Nephron (organoid): ENCODE measurements around the gene DOCK10.
A peak's percentile ranks its signal among the peaks of the same experiment; 100 is the strongest.

ENCODE experiments used
- H3K27ac Mint-ChIP-seq, 3 experiments: 2 replicates each; pipeline ENCODE4 v1.8.0; 2020; ENCODE audit warnings: mixed read lengths in 3 of 3, mild to moderate bottlenecking in 2 of 3, moderate library complexity in 1 of 3
- H3K27me3 Mint-ChIP-seq: 2 replicates; pipeline ENCODE4 v1.8.0; 2021; ENCODE audit warnings: low read depth, mild to moderate bottlenecking, moderate library complexity, mixed read lengths
- H3K36me3 Mint-ChIP-seq: 2 replicates; pipeline ENCODE4 v1.8.0; 2020; ENCODE audit warnings: low read depth, mixed read lengths
- H3K4me1 Mint-ChIP-seq: 2 replicates; pipeline ENCODE4 v1.8.0; 2020; ENCODE audit warnings: mixed read lengths
- H3K4me3 Mint-ChIP-seq, 3 experiments: 2 replicates each; pipeline ENCODE4 v1.8.0; 2020; ENCODE audit warnings: mild to moderate bottlenecking in 3 of 3, mixed read lengths in 3 of 3, moderate library complexity in 2 of 3
- H3K9me3 Mint-ChIP-seq: 2 replicates; pipeline ENCODE4 v1.8.0; 2020; ENCODE audit warnings: mixed read lengths
- CTCF ChIP-seq, 3 experiments: fragments of 200-600 bp; sonication (generic); IDR thresholded peaks; one replicate each; pipeline ENCODE4 v1.5.0; 2021; ENCODE audit warnings: antibody characterized with exemption in 3 of 3; ENCODE audit not compliant: unreplicated experiment in 3 of 3

DOCK10 gene

GRCh38 chr2:225002039-225002655 lies 40.1 kb downstream of the DOCK10 start:
- H3K9me3 Mint-ChIP-seq, result no peaks in the 10 kb centered on the region
- H3K36me3 Mint-ChIP-seq, result no peaks in the 10 kb centered on the region
- H3K4me3 Mint-ChIP-seq, result no peak overlapping the region
- peak; percentile 62 to 73 (median 66) for TF ChIP-seq CTCF (IDR thresholded peaks at IDR 0.05; ENCODE audit: unreplicated experiment in 3 of 3)
- H3K4me1 Mint-ChIP-seq, result peaks cover 40% of the 10 kb centered on the region
- H3K27me3 Mint-ChIP-seq, result peaks cover 1% of the 10 kb centered on the region
- peak overlapping the region in 2 of 3 experiments; percentile 7 for H3K27ac Mint-ChIP-seq

- TF ChIP-seq CTCF (IDR thresholded peaks at IDR 0.05; ENCODE audit: unreplicated experiment in 3 of 3), result no peak
- Mint-ChIP-seq H3K27ac (peak overlapping the region; percentile 48 to 86 (median 85)), H3K9me3 (no peaks in the 10 kb centered on the region), H3K4me3 (no peak overlapping the region), H3K4me1 (peaks cover 40% of the 10 kb centered on the region), H3K36me3 (no peaks in the 10 kb centered on the region), H3K27me3 (no peaks in the 10 kb centered on the region)
Measured at GRCh38 chr2:224999754-225000153, 42.5 kb downstream of the DOCK10 start.

- H3K27me3 Mint-ChIP-seq, result no peaks in the 10 kb centered on the region
- peaks cover 40% of the 10 kb centered on the region for H3K4me1 Mint-ChIP-seq
- no peak overlapping the region for H3K4me3 Mint-ChIP-seq
- peak overlapping the region; percentile 79 to 86 (median 85) for H3K27ac Mint-ChIP-seq
- H3K9me3 Mint-ChIP-seq, result no peaks in the 10 kb centered on the region
- TF ChIP-seq CTCF (IDR thresholded peaks at IDR 0.05; ENCODE audit: unreplicated experiment in 3 of 3), result no peak
- no peaks in the 10 kb centered on the region for H3K36me3 Mint-ChIP-seq
Measured at GRCh38 chr2:224999321-224999720, 42.9 kb downstream of the DOCK10 start.

GRCh38 chr2:224997802-224998201 lies 44.5 kb downstream of the DOCK10 start:
- Mint-ChIP-seq H3K27ac (peak overlapping the region; percentile 21 to 85 (median 55)), H3K4me1 (peaks cover 41% of the 10 kb centered on the region), H3K4me3 (no peak overlapping the region), H3K9me3 (no peaks in the 10 kb centered on the region), H3K27me3 (no peaks in the 10 kb centered on the region), H3K36me3 (no peaks in the 10 kb centered on the region)
- no peak for TF ChIP-seq CTCF (IDR thresholded peaks at IDR 0.05; ENCODE audit: unreplicated experiment in 3 of 3)

- no peak for TF ChIP-seq CTCF (IDR thresholded peaks at IDR 0.05; ENCODE audit: unreplicated experiment in 3 of 3)
- Mint-ChIP-seq H3K4me1 (peaks cover 43% of the 10 kb centered on the region), H3K4me3 (no peak overlapping the region), H3K27me3 (no peaks in the 10 kb centered on the region), H3K27ac (peak overlapping the region in 1 of 3 experiments; percentile 7), H3K36me3 (no peaks in the 10 kb centered on the region), H3K9me3 (no peaks in the 10 kb centered on the region)
Measured at GRCh38 chr2:224995419-224995818, 46.8 kb downstream of the DOCK10 start.

GRCh38 chr2:224994242-224994823 lies 47.9 kb downstream of the DOCK10 start:
- no peak for TF ChIP-seq CTCF (IDR thresholded peaks at IDR 0.05; ENCODE audit: unreplicated experiment in 3 of 3)
- no peaks in the 10 kb centered on the region for H3K27me3 Mint-ChIP-seq
- H3K9me3 Mint-ChIP-seq, result no peaks in the 10 kb centered on the region
- H3K4me3 Mint-ChIP-seq, result no peak overlapping the region
- H3K27ac Mint-ChIP-seq, result no peak overlapping the region
- peaks cover 39% of the 10 kb centered on the region for H3K4me1 Mint-ChIP-seq
- no peaks in the 10 kb centered on the region for H3K36me3 Mint-ChIP-seq
